Neural cell (in vitro differentiated cells): ENCODE data around the gene PHB1.

ENCODE experiments used
- EP300 ChIP-seq: fragments of 450-650 bp; conservative IDR thresholded peaks from 2 replicates; pipeline ENCODE4 v1.6.1; 2014; ENCODE audit warnings: antibody characterized with exemption, mild to moderate bottlenecking, moderate library complexity; ENCODE audit not compliant: poor library complexity, severe bottlenecking
- EZH2 ChIP-seq: fragments of 200-600, 300-800 bp; shearing (Covaris generic), sonication (generic); IDR thresholded peaks from 2 replicates; pipeline ENCODE4 v1.6.1; 2014; ENCODE audit warnings: antibody characterized with exemption, low read length, borderline replicate concordance, mild to moderate bottlenecking; ENCODE audit not compliant: insufficient read depth, poor library complexity, severe bottlenecking
- POLR2AphosphoS5 ChIP-seq: IDR thresholded peaks from 2 replicates; pipeline ENCODE4 v1.6.1; 2012
- RAD21 ChIP-seq: fragments of 450-650 bp; conservative IDR thresholded peaks from 2 replicates; pipeline ENCODE4 v1.6.1; 2014; ENCODE audit warnings: antibody characterized with exemption, mild to moderate bottlenecking, moderate library complexity
- TF ChIP-seq, protein P1 (sequence below): fragments of 450-650 bp; IDR thresholded peaks from 2 replicates; pipeline ENCODE4 v1.5.1; 2014; ENCODE audit warnings: antibody characterized with exemption, mild to moderate bottlenecking, moderate library complexity; ENCODE audit not compliant: poor library complexity, severe bottlenecking
- TF ChIP-seq, protein P2 (sequence below): IDR thresholded peaks from 2 replicates; pipeline ENCODE4 v1.6.1; 2012; ENCODE audit warnings: borderline replicate concordance

DNA sequence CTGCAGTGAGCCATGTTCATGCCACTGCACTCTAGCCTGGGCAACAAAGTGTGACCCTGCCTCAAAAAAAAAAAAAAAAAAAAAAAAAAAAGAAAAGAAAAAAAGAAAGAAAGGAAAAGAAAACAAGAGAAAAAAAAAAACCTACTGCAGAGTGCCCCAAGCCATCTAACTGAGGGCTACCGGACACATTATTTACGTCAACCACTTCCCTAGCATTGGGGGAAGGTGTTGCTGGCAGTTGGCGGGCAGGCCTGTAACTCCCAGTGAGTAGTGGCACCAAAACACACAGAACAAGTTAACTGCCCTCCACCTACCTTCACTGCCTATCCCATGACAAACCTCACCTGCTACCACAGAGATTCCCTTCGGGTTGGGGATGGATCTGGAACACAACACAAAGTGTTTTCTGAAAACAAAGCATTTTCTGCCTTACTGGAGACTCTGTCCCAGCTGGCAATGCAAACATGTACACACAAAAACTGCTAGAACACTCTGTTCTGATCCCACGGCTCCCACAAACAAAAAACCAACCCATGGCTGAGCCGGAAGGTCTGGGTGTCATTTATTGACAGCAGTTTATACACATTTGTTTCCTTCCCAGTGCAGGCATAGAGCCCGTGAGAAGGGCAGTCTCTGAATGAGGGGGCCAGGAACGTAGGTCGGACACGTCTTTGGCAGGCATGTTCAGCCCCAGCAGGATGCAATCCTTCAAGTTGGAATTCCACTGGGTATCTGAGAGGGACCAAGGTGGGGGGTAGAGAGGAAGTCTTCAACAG is 11.0 kb downstream of the PHB1 start:
- TF ChIP-seq, protein P1, sequence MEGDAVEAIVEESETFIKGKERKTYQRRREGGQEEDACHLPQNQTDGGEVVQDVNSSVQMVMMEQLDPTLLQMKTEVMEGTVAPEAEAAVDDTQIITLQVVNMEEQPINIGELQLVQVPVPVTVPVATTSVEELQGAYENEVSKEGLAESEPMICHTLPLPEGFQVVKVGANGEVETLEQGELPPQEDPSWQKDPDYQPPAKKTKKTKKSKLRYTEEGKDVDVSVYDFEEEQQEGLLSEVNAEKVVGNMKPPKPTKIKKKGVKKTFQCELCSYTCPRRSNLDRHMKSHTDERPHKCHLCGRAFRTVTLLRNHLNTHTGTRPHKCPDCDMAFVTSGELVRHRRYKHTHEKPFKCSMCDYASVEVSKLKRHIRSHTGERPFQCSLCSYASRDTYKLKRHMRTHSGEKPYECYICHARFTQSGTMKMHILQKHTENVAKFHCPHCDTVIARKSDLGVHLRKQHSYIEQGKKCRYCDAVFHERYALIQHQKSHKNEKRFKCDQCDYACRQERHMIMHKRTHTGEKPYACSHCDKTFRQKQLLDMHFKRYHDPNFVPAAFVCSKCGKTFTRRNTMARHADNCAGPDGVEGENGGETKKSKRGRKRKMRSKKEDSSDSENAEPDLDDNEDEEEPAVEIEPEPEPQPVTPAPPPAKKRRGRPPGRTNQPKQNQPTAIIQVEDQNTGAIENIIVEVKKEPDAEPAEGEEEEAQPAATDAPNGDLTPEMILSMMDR = no peak
- TF ChIP-seq EP300 = no peak
- TF ChIP-seq POLR2AphosphoS5 = no peak
- no peak for TF ChIP-seq RAD21
- TF ChIP-seq, protein P2, sequence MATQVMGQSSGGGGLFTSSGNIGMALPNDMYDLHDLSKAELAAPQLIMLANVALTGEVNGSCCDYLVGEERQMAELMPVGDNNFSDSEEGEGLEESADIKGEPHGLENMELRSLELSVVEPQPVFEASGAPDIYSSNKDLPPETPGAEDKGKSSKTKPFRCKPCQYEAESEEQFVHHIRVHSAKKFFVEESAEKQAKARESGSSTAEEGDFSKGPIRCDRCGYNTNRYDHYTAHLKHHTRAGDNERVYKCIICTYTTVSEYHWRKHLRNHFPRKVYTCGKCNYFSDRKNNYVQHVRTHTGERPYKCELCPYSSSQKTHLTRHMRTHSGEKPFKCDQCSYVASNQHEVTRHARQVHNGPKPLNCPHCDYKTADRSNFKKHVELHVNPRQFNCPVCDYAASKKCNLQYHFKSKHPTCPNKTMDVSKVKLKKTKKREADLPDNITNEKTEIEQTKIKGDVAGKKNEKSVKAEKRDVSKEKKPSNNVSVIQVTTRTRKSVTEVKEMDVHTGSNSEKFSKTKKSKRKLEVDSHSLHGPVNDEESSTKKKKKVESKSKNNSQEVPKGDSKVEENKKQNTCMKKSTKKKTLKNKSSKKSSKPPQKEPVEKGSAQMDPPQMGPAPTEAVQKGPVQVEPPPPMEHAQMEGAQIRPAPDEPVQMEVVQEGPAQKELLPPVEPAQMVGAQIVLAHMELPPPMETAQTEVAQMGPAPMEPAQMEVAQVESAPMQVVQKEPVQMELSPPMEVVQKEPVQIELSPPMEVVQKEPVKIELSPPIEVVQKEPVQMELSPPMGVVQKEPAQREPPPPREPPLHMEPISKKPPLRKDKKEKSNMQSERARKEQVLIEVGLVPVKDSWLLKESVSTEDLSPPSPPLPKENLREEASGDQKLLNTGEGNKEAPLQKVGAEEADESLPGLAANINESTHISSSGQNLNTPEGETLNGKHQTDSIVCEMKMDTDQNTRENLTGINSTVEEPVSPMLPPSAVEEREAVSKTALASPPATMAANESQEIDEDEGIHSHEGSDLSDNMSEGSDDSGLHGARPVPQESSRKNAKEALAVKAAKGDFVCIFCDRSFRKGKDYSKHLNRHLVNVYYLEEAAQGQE = no peak
- TF ChIP-seq EZH2 = no peak
